BJ (cell line): ENCODE results near the gene FBXW10. TPM values are rescaled to one million over a fixed set of nuclear protein-coding genes. Genes with fewer than 3 reads are reported as not detected.
"Not testable (repeated sequence)": the region's sequence is repeated elsewhere in the genome, so short reads cannot be mapped to it uniquely, and the experiment has no call there.

Experiments
- CTCF ChIA-PET: fragments of 350-600 bp; formaldehyde crosslinking; extraction: SDS; loops from one replicate; lab custom pipeline; 2021; ENCODE audit warnings: antibody characterized with exemption, inconsistent platforms; lab: Yijun Ruan, JAX
- POLR2A ChIA-PET: fragments of 300-600 bp; sonication (Branson Sonifier 250); formaldehyde crosslinking; extraction: SDS; loops from one replicate; lab custom pipeline; 2021; ENCODE audit warnings: antibody characterized with exemption; lab: Charles Lee
- DNase-seq: peaks from one replicate; pipeline ENCODE4 v3.0.0-alpha.2; 2011; ENCODE audit warnings: low read depth
- H3K27me3 ChIP-seq: 2 replicates; pipeline ENCODE4 v1.6.0; 2011; ENCODE audit warnings: low read length; ENCODE audit not compliant: control insufficient read depth, insufficient read depth
- H3K36me3 ChIP-seq: 2 replicates; pipeline ENCODE4 v1.5.1; 2011; ENCODE audit warnings: low read length; ENCODE audit not compliant: control insufficient read depth, insufficient read depth
- H3K4me3 ChIP-seq: 2 replicates; pipeline ENCODE4 v1.5.1; 2011; ENCODE audit warnings: low read depth, mild to moderate bottlenecking, control low read depth, low read length
- polyA plus RNA-seq: library from polyadenylated mRNA; depleted of rRNA; stranded (reverse); fragments of >200 nt; gene quantifications from 2 replicates; pipeline ENCODE4 v1.2.3, GENCODE V29; 2011
- TF ChIP-seq, protein P1 (sequence below): IDR thresholded peaks from 2 replicates; pipeline ENCODE4 v1.5.1; 2011; ENCODE audit warnings: low read depth, mild to moderate bottlenecking, control low read depth, inconsistent platforms, low read length, moderate library complexity; ENCODE audit not compliant: insufficient read depth

FBXW10 gene
- polyA plus RNA-seq, 1 experiment = 0.10 TPM

DNA sequence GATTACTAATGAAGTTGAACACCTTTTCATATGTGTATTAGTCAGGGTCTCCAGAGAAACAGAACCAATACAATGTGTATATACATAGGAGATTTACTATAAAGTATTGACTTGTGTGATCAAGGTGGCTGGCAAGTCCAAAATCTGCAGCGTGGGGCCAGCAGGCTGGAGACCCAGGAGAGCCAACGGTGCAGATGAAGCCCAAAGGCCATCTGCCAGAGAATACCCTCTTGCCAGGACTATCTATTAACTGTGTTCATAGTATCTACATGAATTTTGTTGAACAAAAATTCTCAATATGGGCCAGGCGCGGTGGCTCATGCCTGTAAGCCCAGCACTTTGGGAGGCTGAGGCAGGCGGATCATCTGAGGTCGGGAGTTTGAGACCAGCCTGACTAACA lies 16.4 kb downstream of the FBXW10 start:
- H3K4me3 ChIP-seq, CTCF ChIA-PET, DNase-seq, POLR2A ChIA-PET, H3K27me3 ChIP-seq, H3K36me3 ChIP-seq: not testable (repeated sequence)

DNA sequence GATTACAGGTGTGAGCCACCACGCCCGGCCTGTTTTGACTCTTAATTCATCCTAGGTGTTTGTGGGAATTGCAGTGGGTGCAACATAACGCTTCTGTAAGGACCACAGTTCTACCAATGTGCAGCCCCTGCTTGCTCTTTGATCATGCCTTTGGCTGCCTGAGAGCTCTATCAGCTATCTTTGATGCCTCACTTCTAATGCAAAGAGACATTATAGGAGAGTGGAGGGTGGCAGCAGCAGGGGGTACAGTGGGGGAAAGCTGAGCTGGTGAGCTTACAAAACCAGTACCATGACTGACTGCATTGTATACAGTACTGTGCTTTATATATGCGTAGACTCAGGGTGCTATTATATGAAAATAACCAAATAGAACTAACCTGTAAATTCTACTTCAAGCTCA lies 26.7 kb downstream of the FBXW10 start:
- CTCF ChIA-PET, H3K27me3 ChIP-seq, H3K36me3 ChIP-seq, POLR2A ChIA-PET, H3K4me3 ChIP-seq, DNase-seq: not testable (repeated sequence)

DNA sequence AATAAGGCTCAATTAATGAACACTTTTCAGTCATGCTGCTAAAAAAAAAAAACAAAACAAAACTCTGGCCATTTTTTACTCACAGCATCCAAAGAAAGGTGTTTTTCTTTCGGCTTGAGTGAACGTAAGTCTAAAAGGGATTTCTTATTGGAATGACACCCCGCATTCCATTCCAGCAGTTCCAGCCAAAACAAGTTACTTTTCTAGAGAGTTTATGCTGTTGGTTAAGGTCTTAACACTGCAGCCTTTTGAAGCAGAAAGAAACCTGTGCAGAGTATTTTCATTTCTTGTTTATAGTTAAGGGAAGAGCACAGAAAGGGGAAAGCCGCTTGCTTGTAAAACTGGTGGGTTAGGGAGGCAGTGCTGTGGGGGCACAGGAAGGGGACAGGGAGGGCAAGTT lies 27.2 kb downstream of the FBXW10 start:
- POLR2A ChIA-PET, H3K27me3 ChIP-seq, H3K4me3 ChIP-seq, CTCF ChIA-PET, H3K36me3 ChIP-seq, DNase-seq: not testable (repeated sequence)

DNA sequence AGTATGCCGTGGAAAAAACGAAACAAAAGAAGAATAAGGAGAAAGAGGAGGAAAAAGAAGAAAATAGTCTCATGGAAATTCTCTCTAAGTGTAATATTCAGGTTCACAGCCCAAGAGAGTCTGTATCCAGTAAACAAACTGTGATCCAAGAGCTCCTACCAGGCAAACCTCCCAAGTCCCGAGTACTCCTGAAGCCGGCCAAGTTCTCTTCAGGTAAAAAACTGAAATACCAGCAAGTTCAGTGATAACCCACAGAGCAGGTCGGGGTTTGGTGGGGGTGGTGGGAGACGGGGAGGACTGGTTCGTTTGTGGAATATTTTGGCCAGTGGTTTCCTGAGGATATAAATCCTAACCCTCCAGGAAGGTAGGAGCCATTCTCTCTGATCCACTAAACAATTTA lies 28.6 kb downstream of the FBXW10 start:
- Histone ChIP-seq H3K36me3 (no peaks in the 10 kb centered on the region), H3K4me3 (no peak overlapping the region), H3K27me3 (peaks cover 2% of the 10 kb centered on the region; the same call in 1 of the 2 replicates)
- TF ChIP-seq, protein P1, sequence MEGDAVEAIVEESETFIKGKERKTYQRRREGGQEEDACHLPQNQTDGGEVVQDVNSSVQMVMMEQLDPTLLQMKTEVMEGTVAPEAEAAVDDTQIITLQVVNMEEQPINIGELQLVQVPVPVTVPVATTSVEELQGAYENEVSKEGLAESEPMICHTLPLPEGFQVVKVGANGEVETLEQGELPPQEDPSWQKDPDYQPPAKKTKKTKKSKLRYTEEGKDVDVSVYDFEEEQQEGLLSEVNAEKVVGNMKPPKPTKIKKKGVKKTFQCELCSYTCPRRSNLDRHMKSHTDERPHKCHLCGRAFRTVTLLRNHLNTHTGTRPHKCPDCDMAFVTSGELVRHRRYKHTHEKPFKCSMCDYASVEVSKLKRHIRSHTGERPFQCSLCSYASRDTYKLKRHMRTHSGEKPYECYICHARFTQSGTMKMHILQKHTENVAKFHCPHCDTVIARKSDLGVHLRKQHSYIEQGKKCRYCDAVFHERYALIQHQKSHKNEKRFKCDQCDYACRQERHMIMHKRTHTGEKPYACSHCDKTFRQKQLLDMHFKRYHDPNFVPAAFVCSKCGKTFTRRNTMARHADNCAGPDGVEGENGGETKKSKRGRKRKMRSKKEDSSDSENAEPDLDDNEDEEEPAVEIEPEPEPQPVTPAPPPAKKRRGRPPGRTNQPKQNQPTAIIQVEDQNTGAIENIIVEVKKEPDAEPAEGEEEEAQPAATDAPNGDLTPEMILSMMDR = no peak
- ChIA-PET POLR2A (no interaction called here), CTCF (no interaction called here)
- DNase-seq = no peak

DNA sequence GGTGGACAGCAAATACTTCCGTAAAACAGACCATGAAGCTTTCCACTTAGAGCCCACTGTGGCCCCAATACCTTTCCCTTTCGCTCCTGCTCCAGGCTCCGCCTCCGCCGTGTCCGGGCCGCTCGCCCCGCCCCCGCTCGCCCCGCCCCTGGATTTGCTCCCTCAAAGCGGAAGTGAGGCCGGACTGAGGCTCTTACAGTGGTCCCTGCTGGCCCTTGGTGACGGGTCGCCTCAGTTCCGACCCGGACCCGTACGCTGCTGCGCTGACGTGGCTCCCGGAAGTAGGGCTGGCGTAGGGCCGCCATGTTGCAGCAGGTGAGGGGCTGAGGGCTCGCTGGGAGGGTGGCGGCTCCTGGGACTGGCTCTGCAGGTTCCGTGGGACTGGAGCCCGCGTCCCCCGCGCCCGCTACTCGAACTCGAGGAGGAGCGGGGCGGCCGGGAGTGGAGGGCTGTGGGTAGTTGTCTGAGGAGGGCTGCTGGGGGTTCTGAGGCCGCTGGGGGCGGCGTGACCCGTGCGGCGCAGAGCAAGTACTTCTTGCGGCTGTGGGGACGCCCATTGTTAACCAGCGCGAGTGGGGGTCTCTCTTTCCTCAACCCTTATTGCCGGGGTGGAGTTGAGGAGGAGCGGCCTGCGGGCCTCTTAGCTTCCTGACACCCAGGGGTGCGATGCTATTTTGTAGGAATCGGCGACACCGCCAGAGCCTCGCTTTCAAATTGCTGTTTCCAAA lies 37.3 kb downstream of the FBXW10 start, which contains the start of gene TVP23B:
Gene TVP23B (plus strand): TSS at position 193 of the 728 bp plus-strand sequence. CDS start 111 bp downstream, at position 304.
- CTCF ChIA-PET, H3K27me3 ChIP-seq, H3K36me3 ChIP-seq, POLR2A ChIA-PET: not testable (repeated sequence)
- H3K4me3 ChIP-seq = peak within 1 kb of the TSS; percentile 55
- peak; percentile 47 for DNase-seq

DNA sequence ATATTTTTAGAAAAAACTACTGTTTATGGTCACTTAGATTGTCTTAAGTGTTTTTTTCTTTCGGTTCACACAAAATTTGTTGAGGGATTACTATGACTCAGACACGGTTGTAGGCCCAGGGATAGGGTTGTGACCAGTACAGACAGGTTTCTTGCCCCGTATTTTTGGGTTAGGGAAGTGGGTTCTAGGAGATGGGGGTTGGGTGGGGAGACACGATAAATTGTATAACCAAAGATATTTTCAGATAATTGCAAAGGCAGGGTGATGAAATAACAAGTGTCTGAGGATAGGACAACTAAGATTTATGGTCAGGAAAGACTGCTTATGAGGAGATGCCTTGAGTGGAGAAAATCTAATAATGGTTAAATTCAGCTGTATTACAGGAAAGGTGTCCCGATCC lies 38.0 kb downstream of the FBXW10 start:
- DNase-seq, H3K36me3 ChIP-seq, CTCF ChIA-PET, H3K27me3 ChIP-seq, POLR2A ChIA-PET: not testable (repeated sequence)
- H3K4me3 ChIP-seq = peak overlapping the region; percentile 55

DNA sequence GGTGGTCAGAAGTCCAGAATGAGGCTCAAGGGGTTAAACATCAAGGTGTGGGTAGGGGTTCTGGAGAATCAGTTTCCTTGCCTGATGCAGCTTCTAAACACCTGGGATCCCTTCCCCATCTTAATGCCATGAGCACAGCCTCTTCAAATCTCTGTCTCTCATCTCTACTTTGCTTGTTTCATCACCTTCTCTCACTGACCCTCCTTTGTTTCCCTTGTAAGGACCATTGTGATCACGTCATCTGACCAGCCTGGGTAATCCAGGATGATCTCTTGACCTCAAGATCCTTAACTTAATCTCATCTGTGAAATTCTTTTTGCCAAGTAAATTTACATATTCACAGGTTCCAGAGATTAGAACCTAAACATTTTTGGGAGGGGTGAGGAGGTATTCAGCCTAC lies 42.1 kb downstream of the FBXW10 start:
- CTCF ChIA-PET, DNase-seq, H3K27me3 ChIP-seq, H3K4me3 ChIP-seq, H3K36me3 ChIP-seq, POLR2A ChIA-PET: not testable (repeated sequence)

DNA sequence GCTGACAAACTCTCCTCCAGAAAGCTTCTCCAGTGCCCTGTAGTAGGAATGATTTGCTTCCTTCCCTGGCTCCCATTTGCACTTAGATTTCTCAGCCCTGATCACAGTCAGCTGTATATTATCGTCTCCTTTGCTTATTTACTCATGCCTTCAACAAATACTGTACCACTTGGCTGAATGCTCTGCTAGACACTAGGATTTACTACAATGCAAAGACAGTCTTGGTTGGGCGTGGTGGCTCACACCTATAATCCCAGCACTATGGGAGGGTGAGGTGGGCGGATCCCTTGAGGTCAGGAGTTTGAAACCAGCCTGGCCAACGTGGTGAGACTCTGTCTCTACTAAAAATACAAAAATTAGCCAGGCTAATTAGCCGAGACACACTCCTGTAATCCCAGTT lies 43.0 kb downstream of the FBXW10 start:
- DNase-seq, H3K36me3 ChIP-seq, H3K27me3 ChIP-seq, POLR2A ChIA-PET, H3K4me3 ChIP-seq, CTCF ChIA-PET: not testable (repeated sequence)

DNA sequence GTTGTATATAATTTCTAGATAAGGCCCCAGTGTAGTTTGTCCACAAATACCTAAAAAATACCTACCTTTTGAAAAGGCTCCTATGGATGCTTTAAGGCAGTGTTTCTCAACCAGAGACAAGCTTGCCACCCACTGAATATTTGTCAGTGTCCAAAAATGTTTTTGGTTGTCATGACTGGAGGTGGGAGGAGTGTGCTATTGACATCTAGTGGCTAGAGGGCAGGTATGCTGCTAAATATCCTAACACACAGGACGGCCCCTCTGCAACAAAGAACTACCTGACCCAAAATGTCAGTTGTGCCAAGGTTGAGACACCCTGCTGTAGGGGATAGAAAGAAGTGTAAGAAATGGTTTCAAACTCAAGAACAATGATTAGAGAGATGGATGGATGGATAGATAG lies 47.5 kb downstream of the FBXW10 start:
- POLR2A ChIA-PET, H3K27me3 ChIP-seq, H3K36me3 ChIP-seq, H3K4me3 ChIP-seq, DNase-seq, CTCF ChIA-PET: not testable (repeated sequence)
- TF ChIP-seq, protein P1 = 0 out of 2 replicates have a peak, but pooled peaks have one; percentile 4

DNA sequence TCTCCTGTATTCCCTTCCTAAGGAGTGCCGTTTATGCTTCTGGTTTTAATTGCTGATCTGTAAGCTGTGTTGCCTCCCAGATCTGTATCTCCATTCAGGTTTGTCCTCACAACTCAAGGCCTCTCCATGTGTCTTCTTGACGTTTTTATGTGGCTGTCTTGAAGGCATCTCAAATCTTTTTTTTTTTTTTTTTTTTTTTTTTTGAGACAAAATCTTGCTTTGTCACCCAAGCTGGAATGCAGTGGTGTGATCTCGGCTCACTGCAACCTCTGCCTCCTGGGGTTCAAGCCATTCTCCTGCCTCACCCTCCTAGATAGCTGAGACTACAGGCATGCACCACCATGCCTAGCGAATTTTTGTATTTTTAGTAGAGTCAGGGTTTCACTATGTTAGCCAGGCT lies 51.0 kb downstream of the FBXW10 start:
- peak; percentile 12 for DNase-seq
- CTCF ChIA-PET, H3K4me3 ChIP-seq, H3K36me3 ChIP-seq, H3K27me3 ChIP-seq: not testable (repeated sequence)
- POLR2A ChIA-PET = interaction anchor here (0.6 kb wide), 1 partner anchor 747 kb away, joined by 5 read pairs; no protein-coding TSS in a partner anchor

DNA sequence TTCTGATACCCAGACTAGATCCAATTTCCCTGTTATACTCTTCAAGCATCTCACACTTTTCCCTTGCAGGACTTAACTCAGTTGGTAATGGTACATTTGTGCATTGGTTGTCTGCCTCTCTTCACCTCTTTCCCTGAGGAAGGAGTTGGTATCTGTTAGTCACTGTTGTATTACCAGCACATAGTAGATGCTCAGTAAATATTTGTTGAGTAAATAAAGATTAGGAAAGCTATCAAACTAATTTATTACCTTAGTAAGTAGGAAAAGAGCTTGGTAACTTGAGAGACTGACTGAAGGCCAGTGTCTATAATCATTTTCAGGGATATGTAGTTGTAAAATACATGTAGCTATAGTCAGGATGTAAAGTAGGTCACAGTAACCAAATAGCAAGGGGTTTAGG lies 53.0 kb downstream of the FBXW10 start:
- H3K27me3 ChIP-seq, H3K36me3 ChIP-seq, CTCF ChIA-PET, DNase-seq, H3K4me3 ChIP-seq, POLR2A ChIA-PET: not testable (repeated sequence)
